ELF-1 (cell line): Measurements from ENCODE around the gene DIPK1C.
A peak's percentile ranks its signal among the peaks of the same experiment; 100 is the strongest.
"Not testable (repeated sequence)": the region's sequence is repeated elsewhere in the genome, so short reads cannot be mapped to it uniquely, and the experiment has no call there.

Experiments
- DNase-seq: peaks from one replicate; pipeline ENCODE4 v3.0.0-alpha.2; 2016; ENCODE audit warnings: low read depth, low spot score

Gene DIPK1C

DNA sequence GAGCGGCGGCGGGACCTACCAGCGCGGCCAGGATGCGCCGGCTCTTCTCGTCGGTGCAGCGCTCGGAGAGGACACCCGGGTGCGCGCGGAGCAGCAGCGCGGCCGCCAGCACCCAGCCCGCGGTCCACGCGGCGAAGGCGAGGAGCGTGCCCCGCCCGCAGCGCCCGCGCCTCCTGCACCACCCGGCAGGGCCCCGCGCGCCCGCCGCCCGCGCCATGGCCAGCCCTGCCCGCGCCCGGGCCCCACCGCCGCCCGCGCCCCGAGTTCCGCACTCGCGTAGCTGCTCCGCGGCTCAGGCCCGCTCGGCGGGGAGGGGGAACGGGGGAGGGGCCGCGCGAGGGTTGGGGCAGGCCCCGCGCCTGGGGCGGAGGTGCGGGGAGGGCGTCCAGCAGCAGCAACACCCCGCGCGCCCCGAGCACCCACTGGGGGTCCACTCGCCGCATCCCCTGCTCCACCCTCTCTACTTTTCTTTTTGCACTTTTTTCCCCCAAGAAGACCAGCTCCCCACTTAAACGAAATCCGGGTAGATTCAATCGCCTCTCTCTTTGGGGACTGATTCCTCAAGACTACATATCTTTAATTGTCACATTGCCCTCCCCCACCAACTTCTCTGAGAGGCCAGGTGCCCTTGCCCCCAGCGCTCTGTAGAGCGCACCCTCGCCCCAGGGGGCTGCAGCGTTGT, at the start of gene DIPK1C:
Gene DIPK1C, minus strand, starts transcription at position 266 of the 682 bp plus-strand sequence. Its CDS starts 49 bp downstream, at position 217.
- DNase-seq = no peak

DNA sequence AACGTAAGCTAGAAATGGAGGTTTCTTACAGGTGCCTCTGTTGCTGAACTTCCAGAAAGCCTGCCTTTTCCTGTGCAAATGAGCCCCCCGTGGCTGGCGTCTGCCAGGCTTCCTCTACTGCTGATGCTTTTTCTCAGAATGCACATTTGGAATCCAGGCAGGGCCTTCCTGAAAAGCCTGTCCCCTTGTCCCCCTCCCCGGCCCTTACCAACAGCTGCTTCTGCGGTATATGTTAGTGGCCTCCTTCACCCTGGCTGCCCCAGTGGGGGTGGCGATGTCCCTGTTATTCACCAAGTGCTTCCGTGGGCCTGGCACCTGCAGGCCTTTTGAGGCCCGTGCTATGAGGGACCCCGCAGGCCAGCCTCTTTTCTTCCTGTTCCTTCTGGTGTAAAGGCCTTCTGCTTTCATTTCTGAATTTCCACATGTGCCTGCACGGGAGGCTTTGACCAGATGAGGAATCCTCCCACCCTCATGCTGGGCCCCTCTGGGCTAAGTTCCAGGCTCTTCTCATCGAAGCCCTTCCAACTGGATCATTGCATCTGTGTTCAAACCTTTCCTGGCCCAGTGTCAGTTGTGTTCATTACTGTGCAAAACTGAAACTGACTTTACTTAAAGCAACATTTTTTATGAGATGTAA, 49.5 kb upstream of the DIPK1C start:
- DNase-seq = no peak

DNA sequence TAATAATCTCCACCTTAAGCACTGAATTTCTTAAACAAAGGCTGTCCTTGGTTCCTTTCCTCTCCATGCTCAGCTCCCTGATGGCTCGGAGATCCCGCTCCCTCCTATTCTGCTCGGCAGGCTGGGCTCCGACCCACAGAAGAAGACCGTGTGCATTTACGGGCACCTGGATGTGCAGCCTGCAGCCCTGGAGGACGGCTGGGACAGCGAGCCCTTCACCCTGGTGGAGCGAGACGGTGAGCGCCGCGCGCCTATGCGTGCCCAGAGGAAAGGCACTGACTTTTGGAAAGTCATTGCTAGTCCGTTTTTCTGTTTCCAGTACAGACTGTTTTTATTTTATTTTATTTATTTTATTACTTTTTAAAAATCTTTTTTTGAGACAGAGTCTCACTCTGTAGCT, 48.7 kb upstream of the DIPK1C start:
- no peak for DNase-seq

DNA sequence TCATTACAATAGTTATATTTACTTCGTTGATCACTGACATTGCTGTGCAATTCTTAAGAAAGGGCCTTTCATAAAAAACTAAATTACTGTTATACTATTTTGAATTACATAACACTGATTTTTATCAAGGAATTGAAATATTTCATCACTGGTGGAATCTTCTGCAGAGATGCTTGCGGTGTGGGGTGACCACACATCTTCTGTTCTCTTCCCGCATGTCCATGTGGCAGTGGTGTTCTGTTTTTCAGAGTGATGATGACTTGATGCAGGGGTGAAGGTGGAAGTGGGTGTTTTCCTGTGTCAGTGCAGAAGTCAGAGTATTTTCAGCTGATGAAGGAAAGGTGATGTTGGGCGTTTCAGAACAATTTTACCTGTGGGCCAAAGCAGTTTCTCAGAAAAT, 46.0 kb upstream of the DIPK1C start:
- no peak for DNase-seq

DNA sequence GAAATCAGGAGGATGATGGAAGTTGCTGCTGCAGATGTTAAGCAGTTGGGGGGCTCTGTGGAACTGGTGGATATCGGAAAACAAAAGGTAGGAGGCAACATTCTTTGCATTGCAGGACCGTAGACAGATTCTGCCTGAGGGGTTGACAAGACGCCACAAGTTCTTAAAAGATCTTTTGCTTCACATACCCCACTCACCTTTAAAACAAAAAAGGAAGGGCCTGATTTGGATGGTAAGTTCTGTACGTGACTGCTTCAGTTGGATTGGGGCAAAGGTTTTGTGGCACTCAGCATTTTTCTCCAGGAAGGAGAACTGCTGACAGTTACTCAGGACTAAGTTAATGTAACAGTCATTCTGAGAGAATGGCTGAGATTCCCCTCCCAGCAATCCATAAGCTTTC, 44.3 kb upstream of the DIPK1C start:
- DNase-seq = peak; percentile 87

DNA sequence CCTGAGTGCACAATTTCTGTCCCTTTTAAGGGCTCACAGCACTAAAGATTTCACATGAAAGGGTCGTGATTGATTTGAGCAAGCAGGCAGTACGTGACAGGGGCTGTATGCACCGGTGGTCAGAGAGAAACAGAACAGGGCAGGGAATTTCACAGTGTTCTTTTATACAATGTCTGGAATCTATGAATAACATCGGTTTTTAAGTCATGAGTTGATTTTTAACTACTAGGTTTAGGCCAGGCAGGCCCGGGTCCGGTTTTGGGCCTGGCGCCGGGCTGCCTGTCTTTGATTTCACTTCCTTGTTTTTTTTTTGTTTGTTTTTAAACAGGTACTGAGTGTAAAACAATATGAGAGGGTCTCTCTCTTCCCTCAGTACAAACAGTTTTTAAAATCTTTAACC, 43.7 kb upstream of the DIPK1C start:
- not testable (repeated sequence) for DNase-seq

DNA sequence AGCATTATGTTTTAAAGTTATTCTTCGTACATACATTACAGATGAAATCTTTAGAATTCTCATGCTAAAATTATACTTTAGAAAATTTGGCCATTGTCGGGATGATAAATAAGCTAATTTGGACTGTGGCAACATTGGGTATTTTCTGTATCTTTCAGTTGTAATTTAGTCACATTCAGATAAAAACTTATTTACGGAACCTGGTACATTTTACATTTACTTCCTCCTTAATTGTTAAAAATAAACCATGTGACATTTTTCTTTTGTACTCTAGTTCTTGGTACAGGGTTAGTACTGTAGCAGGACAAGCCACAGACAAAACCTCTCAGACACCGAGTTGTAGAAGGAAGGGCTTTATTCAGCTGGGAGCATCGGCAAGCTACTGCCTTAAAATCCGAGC, 43.3 kb upstream of the DIPK1C start:
- DNase-seq = no peak

DNA sequence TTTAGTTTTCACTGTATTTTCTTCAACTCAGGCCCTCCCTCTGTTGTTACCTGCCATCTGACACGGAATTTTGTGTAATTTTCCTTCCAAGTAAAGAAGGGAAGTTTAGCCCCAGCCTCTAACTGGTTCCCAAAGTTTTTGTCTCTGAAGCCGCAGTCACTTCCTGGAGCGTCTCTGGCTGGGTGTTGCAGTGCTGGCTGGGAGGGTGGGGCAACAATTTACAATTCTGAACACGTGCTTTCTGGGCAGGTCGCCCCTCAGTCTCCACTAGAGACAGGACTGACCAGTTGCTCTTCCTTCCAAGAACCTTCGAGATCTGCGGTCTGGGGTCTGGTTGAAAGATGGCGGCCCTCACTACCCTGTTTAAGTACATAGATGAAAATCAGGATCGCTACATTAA, 42.5 kb upstream of the DIPK1C start:
- peak; percentile 84 for DNase-seq

DNA sequence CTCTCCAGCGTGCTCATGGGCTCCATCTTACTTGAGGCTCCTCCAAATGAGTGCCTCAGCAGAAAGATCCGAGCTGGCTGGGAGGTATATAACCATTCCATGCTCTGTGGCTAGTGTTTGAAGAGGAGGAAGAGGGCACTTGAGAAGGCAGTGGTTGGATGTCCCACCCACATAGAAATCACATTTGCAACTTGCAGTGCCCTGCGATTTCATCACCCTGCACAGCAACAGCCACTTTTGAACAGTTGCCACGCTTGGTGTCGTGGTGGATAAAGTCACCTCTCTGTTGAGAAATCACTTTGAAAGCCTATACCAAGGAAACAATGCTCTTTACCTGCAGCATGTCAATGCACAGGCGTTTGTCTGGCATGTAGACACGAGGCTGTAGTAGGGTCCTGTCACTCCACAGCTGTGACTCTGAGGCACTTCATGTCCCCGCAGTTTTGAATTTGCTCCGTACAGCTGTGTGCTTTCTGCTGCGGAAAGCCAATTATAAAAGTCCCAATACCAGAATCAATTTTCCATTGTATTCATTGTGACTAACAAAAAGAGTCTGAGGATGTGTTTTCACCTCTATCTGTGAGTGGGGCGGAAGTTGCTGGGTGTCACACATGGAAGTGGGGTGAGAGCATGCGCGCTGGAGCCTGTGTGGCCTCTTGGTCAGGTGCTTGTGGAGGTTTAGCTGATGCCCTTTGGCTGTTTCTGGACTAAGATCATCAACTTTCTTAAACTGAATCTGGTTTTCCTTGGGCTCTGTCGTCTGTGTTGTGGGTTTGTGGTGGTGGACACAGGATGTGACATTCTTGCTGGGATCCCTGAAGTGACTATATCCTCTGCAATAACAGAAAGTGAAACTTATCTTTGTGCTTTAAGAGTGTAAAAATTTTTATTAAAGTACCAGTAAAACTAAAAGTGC, 41.9 kb upstream of the DIPK1C start:
- no peak for DNase-seq

DNA sequence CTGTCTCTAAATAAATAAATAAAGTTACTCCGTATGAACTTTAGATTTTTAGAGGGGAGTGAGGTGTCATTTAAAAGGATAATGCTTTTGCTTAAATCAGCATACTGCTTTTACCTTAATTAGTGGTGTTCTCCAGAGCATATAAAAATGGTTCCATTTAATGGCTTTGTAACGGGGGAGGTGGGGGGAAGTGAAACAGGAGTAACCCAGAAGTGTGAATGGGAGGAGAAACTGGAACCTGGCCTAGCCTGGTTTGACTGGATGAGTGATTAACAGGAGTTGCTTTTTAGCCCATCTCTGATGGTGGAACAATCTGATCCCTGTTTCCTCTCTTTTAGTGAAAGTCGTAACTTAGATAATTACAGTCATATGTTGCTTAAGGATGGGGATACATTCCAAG, 40.7 kb upstream of the DIPK1C start:
- DNase-seq = no peak

DNA sequence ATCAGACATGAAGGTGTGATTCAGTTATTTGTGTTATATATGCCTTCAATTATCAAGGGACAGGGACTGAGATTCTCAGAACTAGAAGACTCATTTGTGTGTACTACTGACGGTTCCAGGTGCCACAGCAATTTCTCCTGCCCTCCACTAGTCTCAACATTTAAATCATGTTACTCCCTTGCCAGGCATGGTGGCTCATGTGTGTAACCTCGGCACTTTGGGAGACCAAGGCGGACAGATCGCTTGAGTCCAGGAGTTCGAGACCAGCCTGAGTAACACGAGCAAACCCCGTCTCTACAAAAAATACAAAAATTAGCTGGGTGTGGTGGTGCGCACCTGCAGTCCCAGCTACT, 40.2 kb upstream of the DIPK1C start:
- no peak for DNase-seq

DNA sequence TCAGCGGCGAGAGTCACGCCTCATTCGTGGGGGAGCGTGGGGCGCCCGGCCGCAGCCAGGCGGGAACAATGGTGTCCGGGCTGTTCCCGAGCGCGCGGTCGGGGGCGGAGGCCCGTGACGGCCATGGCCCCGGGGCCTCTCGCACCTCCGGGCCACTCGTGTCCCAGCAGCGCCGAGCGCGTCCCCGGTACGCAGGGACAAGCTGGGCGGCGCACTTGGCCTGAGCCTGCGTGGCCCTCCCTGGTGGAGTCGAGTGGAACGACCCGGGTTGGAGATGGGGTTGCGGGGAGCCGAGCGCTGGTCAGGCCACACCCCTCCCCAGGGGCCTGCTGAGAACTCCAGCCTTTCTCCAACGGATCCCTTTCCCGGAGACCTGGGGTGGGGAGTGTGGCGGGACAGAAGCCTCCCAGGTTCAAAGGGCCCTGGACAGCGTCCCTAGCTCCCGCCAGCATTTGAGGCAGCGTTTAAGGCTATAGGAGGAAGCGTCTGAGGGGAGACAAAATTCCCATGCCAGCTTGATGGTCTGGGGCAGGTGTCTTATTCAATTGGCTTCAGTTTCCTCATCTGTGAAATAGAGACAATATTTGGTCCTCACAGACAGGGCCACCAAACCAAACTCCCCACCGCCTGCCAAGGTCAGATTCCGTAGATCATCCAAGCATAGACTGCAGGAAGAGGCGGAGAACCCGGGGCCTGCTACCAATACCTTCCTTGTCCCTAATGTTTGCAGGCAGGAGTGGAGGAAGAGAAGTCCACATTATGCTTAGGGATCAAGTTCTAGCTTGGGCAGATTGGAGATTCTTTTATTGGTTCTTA, 39.6 kb upstream of the DIPK1C start:
- peak; percentile 75 for DNase-seq

DNA sequence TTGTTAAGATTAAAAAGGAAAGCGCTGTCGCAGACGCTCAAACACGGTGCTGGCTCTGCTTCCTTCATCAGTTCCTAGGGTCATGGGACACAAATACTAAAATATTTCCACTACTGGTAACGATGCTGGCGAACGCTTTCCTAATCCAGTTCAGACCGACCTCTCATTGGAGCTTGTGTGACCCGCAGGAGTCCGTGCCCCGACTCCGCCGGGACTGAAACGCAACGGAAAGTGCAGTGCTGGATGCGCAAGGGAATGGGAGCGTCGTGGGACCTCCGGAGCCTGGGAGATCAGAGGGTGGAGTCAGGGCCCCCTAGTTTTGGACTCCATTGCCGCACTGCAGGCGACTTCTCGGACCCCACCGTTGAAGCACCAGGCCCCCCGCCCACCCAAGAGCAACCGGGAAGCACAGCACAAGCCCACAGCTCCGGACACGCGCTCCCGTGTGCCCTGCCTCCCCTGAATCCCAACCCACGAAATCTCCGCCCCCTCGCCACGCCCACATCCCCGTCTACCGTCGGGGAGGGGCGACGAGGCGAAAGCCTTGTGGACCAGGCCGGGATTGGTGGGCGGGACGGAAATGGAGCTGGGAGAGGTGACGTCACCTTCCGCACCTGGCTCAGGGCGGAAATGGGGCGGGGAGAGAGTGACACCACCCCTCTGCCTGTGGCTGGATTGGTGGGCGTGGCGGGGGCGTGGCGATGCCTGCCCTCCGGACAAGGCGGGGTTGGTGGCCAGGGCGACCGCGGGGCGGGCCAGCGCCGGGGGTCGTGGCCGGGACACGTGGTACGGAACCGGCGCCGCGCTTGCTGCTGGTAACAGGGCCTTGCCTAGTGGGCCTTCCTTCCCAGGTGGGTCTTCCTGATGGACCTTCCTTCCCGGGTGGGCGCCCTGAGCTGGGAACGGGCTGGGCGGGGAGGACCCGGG, 38.7 kb upstream of the DIPK1C start, which contains the start of gene CNDP2:
Gene CNDP2, plus strand, starts transcription at position 783 of the 927 bp plus-strand sequence. CDS start 3,611 bp downstream, outside the sequence.
- peak; percentile 100 for DNase-seq

DNA sequence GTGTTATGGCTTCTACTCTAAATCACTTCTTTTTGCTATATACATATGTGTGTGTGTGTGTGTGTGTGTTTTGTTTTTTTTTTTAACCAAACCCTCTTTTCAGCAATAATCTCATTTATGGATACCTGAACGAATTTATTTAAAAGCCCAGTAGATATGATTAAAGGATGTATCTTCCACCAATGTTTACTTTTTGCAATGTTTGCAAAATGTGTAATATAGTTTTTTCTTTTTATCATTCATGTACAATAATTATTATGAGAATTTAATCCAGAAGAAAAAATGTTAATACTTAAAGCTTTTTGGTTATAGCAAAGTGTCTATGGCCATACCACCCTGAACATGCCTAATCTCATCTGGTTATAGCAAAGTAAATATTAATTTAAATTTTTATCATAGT, 37.4 kb upstream of the DIPK1C start:
- no peak for DNase-seq

DNA sequence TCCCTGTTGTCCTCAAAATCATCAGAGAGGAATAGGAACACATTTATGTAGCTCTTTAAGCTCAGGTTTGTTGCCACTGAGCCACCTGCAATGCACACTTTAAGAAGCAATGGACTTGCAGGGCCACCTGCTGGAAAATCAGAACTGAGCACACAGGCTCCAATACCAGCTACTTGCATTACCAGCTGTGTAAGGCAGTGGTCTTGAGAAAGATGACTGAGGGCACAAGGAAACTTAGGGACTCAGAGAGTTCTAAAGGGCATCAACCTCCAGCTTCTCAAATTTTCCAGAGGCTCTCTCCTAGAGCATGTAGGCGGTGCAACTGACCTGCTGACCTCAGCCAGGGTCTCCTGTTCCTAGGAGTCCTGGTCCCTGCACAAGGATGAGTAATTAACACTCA, 36.6 kb upstream of the DIPK1C start:
- DNase-seq = peak; percentile 49

DNA sequence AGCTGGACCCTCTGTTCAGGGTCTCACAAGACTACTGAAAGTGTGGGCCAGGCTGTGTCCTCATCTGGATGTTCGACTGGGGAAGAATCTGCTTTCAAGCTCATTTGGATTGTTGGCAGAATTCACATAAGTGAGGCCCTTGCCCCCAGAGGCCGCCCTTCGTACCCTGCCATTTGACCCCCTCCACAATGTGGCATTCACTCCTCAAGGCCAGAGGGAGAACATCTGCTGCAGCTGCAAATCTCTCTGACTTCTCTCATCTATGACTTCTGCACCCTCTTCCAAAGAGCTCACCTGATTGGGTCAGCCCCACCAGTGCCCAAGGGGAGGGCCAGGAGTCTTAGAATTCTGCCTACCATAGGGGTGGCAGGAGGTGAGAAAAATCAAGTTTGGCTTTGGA, 35.2 kb upstream of the DIPK1C start:
- no peak for DNase-seq

DNA sequence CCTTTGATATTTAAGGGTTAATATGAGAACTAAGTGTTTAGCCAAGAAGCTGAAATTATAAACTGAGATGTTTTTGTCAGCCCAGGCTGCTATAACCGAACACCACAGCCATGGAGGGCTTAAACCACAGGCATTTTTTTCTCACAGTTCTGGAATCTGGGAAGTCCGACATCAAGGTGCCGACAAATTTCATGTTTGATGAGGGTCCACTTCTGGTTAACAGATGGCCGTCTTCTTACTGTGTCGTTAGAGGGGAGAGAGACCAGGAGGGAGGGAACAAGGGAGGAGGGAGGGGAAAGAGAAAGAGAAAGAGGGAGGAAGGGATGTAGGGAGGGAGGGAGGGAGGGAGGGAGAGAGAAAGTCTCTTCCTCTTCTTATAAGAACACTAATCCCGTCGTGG, 32.6 kb upstream of the DIPK1C start:
- DNase-seq = no peak

DNA sequence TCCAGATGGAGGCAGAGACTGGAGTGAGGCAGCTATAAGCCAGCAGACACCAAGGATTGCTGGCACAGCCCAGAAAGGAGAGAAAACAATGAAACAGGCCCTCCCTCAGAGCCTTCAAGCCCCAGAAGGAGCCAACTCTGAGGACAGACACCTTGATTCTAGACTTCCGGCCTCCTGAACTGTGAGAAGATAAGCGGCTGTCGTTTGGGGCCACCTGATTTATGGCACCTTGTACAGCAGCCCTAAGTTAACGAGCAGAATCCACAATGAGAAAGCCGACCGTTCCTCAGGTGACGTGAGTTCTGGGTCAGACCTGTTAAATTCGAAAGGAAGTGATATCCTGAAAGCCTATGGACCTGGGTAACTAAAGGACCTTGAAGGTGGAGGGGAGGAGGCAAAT, 31.8 kb upstream of the DIPK1C start:
- no peak for DNase-seq

DNA sequence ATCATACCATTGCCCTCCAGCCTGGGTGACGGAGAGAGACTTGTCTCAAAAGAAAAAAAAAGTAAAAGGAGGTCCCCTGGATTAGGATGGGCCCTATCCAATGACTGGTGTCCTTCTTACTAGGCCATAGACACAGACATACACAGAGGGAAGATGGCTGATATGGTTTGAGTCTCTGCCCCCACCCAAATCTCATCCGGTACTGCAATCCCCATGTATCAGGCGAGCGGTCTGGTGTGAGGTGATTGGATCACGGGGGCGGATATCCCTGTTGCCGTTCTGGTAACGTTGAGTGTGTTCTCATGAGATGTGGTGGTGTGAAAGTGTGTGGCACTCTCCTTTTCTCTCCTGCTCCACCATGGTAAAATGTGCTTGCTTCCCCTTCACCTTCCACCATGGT, 31.2 kb upstream of the DIPK1C start:
- no peak for DNase-seq

DNA sequence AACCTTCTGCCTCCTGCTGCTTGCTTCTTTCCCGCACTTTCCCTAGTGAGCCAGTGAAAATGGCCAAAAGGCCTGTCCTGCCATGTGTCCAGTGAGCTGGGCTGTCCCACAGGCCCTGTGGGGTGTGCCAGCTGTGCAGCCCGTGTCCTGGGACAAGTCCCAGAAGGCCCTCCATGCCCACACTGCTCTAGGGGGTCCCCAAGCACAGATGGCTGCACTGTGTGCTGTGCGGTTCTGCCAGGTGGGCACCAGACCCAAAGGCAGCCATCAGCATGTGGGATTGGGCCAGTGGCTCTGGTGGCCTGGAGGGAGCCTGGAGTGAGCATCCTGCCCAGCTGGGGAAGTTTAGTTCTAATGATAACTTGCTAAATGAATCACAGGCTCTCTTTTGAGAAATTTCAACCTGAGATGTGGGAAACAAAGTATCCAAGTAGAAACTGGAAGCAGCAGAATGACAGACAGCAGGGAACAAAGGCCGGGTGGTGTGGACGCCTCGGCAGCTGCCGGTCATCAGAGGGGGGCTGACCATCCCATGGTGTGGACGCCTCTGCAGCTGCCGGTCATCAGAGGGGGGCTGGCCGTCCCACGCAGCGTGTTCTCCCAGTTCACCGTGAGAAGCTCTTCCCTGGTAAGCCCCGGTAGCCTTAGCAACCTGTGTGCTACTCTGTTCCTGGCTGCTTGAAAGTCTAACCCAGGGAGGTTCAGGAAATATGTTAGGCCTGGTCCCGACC, 29.2 kb upstream of the DIPK1C start:
- no peak for DNase-seq
